Nephron (organoid): Measurements from ENCODE around the gene GCK.
A peak's percentile ranks its signal among the peaks of the same experiment; 100 is the strongest.

ENCODE experiments used
- H3K27ac Mint-ChIP-seq, 3 experiments: 2 replicates each; pipeline ENCODE4 v1.8.0; 2020; ENCODE audit warnings: mixed read lengths in 3 of 3, mild to moderate bottlenecking in 2 of 3, moderate library complexity in 1 of 3
- H3K27me3 Mint-ChIP-seq: 2 replicates; pipeline ENCODE4 v1.8.0; 2021; ENCODE audit warnings: low read depth, mild to moderate bottlenecking, moderate library complexity, mixed read lengths
- H3K36me3 Mint-ChIP-seq: 2 replicates; pipeline ENCODE4 v1.8.0; 2020; ENCODE audit warnings: low read depth, mixed read lengths
- H3K4me1 Mint-ChIP-seq: 2 replicates; pipeline ENCODE4 v1.8.0; 2020; ENCODE audit warnings: mixed read lengths
- H3K4me3 Mint-ChIP-seq, 3 experiments: 2 replicates each; pipeline ENCODE4 v1.8.0; 2020; ENCODE audit warnings: mild to moderate bottlenecking in 3 of 3, mixed read lengths in 3 of 3, moderate library complexity in 2 of 3
- H3K9me3 Mint-ChIP-seq: 2 replicates; pipeline ENCODE4 v1.8.0; 2020; ENCODE audit warnings: mixed read lengths
- TF ChIP-seq, protein P1 (sequence below), 3 experiments: fragments of 200-600 bp; sonication (generic); IDR thresholded peaks; one replicate each; pipeline ENCODE4 v1.5.0; 2021; ENCODE audit warnings: antibody characterized with exemption in 3 of 3; ENCODE audit not compliant: unreplicated experiment in 3 of 3

Gene GCK

DNA sequence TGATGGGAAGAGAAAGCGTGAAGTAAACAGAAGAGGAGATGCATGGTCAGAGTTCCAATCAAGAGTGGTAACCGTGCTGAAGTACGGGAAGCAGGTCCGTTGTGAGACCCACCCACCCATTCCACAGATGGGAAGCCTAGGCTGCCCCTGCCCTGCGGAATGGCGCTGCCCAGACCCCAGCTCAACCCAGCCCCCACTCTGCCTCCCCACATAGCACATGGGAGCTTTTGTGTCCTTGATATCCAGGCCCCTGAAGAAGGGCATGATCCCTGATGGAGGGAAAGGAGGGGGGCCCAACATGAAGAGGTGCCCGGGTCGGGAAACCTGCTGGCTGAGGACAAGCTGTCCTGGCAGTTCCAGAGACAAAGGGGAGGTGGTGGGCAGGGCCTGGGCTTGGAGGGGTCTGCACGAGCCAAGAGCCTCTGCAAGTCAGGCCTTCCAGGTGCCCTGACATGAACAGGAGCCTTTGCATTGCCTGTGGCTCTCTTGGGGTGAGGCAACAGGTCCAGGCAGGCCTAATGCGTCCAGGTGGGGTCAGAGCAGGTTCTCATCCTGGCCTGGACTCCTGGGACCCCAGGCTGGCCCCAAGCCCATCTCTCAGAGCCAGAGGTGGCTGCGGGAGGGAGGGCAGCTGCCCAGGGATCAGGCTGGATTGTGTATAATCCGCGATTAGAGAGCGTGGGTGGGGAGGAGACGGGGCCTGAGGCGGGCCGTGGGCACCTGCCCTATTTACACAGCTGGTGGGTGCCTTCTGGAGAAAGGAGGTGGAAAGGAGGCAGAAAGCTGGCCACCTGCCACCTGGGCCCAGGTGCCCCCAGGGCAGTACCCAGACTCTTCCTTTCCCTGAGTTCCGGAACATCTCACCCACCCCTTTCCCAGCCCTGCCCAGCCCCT, 35.1 kb upstream of the GCK start:
- TF ChIP-seq, protein P1, sequence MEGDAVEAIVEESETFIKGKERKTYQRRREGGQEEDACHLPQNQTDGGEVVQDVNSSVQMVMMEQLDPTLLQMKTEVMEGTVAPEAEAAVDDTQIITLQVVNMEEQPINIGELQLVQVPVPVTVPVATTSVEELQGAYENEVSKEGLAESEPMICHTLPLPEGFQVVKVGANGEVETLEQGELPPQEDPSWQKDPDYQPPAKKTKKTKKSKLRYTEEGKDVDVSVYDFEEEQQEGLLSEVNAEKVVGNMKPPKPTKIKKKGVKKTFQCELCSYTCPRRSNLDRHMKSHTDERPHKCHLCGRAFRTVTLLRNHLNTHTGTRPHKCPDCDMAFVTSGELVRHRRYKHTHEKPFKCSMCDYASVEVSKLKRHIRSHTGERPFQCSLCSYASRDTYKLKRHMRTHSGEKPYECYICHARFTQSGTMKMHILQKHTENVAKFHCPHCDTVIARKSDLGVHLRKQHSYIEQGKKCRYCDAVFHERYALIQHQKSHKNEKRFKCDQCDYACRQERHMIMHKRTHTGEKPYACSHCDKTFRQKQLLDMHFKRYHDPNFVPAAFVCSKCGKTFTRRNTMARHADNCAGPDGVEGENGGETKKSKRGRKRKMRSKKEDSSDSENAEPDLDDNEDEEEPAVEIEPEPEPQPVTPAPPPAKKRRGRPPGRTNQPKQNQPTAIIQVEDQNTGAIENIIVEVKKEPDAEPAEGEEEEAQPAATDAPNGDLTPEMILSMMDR (IDR thresholded peaks at IDR 0.05; ENCODE audit: unreplicated experiment in 3 of 3), result no peak
- H3K36me3 Mint-ChIP-seq, result no peaks in the 10 kb centered on the region
- H3K9me3 Mint-ChIP-seq, result no peaks in the 10 kb centered on the region
- no peak overlapping the region for H3K4me3 Mint-ChIP-seq
- H3K27me3 Mint-ChIP-seq, result peaks cover 11% of the 10 kb centered on the region
- no peak overlapping the region for H3K27ac Mint-ChIP-seq
- peaks cover 21% of the 10 kb centered on the region for H3K4me1 Mint-ChIP-seq

DNA sequence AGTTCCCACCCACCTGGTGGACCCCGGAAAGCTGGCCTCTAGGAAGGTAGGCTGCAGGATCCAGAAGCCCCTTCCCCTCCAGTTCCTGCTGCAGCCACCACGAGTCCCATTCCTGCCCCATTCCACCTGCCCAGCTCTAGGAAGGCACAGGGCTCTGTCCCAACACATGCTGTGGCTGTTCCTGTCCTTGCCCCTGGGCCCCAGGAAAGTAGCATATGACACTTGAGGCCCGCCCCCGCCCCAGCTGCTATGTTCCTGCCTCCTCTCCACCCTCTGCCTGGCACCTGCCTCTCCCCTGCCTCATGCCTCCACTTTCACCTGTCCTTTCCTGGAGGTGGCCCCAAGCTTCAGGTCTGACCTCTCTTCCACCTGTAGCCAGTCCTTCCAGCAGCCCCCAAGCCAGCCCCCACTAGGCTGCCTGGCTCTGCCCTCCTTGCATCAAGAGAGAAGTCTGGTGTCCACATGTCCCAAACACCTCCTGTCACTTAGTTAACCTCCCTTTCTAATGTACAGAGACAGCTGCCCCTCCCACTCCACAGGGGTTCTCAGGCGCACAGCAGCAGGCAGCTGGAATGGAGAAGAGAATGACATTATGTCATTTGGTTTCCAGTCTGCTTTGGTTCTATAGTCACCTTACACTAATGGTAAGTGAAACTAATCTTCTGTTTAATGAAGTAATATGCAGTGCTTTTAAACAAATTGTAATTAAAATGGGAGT, 34.3 kb upstream of the GCK start:
- TF ChIP-seq, protein P1 (IDR thresholded peaks at IDR 0.05; ENCODE audit: unreplicated experiment in 3 of 3), result no peak
- no peaks in the 10 kb centered on the region for H3K9me3 Mint-ChIP-seq
- H3K27me3 Mint-ChIP-seq, result peaks cover 15% of the 10 kb centered on the region
- peaks cover 21% of the 10 kb centered on the region for H3K4me1 Mint-ChIP-seq
- H3K36me3 Mint-ChIP-seq, result no peaks in the 10 kb centered on the region
- H3K4me3 Mint-ChIP-seq, result no peak overlapping the region
- peak overlapping the region in 1 of 3 experiments; percentile 31 for H3K27ac Mint-ChIP-seq

DNA sequence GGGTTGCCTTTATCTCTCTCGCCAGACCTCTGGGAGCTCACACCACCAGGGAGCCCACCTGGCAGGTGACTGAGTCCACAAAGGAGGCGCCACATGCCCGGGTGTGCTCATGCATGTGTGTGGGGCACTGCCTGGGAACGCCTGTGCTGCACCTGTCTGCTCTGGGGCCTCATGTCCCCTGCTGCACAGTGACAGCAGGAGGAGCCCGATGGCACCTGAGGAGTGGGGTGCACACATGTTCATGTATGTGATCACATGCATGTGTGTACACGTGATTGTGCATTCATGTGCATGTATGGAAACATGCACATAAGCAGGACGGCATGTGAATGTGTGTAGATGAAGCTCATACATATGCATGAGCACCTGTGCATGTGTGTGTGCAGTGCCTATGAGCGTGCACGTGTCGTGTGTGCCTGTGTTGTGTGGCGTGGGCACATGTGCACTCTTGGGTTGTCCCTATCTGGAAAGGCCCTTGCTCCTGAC, 33.6 kb upstream of the GCK start:
- H3K4me3 Mint-ChIP-seq, result no peak overlapping the region
- H3K27ac Mint-ChIP-seq, result no peak overlapping the region
- TF ChIP-seq, protein P1 (IDR thresholded peaks at IDR 0.05; ENCODE audit: unreplicated experiment in 3 of 3), result no peak
- peaks cover 27% of the 10 kb centered on the region for H3K4me1 Mint-ChIP-seq
- H3K36me3 Mint-ChIP-seq, result no peaks in the 10 kb centered on the region
- H3K9me3 Mint-ChIP-seq, result no peaks in the 10 kb centered on the region
- H3K27me3 Mint-ChIP-seq, result peaks cover 15% of the 10 kb centered on the region

DNA sequence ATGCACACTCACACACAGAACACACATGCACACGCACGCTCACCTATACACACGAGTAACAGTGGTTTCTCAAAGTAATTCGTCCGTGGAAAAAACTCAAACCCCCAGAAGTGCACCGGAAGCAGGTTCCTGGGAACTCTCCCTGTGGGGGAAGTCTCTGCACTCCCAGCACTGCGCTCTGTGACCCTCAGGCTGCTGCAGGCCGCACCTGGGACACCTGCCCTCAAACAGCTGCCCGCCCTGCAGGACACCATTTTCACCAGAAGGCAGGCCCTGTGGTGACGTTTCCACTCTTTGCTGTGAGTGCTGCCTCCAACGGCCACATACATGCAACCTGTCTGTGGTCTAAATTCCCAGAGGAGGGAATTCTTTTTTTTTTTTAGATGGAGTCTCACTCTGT, 32.8 kb upstream of the GCK start:
- Mint-ChIP-seq H3K27me3 (peaks cover 15% of the 10 kb centered on the region), H3K4me3 (no peak overlapping the region), H3K4me1 (peaks cover 30% of the 10 kb centered on the region), H3K27ac (peak overlapping the region in 1 of 3 experiments; percentile 13), H3K9me3 (no peaks in the 10 kb centered on the region), H3K36me3 (no peaks in the 10 kb centered on the region)
- TF ChIP-seq, protein P1 (IDR thresholded peaks at IDR 0.05; ENCODE audit: unreplicated experiment in 3 of 3), result no peak

DNA sequence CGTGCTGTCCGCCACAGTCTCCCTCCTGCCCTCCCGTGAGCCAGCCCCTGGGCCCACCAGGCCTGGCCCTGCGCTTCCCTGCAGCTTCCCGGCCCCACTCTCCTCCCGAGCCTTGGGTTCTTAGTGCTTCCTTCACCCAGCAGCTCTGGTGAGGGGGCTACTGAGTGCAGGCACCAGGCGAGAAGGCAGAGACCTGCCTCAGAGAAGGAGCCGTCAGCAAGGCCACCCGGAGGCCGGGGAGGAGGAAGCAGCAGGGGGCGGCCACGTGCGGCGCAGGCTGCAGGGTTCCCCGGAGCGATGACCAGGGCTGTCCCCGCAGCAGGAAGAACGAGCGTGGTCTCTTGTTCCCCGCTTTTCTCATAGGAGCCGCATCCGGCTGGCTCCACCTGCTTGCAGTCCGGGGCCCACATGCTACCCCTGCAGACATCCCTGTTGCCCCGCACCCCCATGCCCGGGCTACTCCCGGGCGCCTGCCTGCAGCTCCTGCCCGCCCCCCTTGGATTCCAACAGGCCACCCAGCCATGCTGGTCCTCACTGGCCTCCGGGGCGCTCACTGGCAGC, 32.1 kb upstream of the GCK start:
- Mint-ChIP-seq H3K36me3 (no peaks in the 10 kb centered on the region), H3K9me3 (no peaks in the 10 kb centered on the region), H3K4me3 (no peak overlapping the region), H3K27me3 (peaks cover 15% of the 10 kb centered on the region), H3K27ac (no peak overlapping the region), H3K4me1 (peaks cover 36% of the 10 kb centered on the region)
- TF ChIP-seq, protein P1 (IDR thresholded peaks at IDR 0.05; ENCODE audit: unreplicated experiment in 3 of 3), result no peak
